Activated naive CD4-positive, alpha-beta T cell treated with anti-CD3 and anti-CD28 coated beads, Interleukin-2, amount 50 U/mL, for 16 hours (primary cell): ENCODE measurements around the gene FUT7.

Experiments
- DNase-seq: peaks from one replicate; pipeline ENCODE4 v3.0.0-alpha.2; 2020

The FUT7 gene

GRCh38 chr9:137000177-137000930 lies 31.5 kb downstream of the FUT7 start:
- no peak for DNase-seq

- no peak for DNase-seq
These were observed 34.1 kb downstream of the FUT7 start for GRCh38 chr9:136997830-136998234.

GRCh38 chr9:136997371-136997770 lies 34.5 kb downstream of the FUT7 start:
- no peak for DNase-seq

- DNase-seq: peak; percentile 37
These were observed 35.3 kb downstream of the FUT7 start, which contains the start of gene CLIC3 for GRCh38 chr9:136996361-136997292. CLIC3 (minus strand) TSS chr9:136996568; CDS start chr9:136996543, 25 bp downstream.

GRCh38 chr9:136995772-136996311 lies 36.0 kb downstream of the FUT7 start:
- no peak for DNase-seq

- DNase-seq: no peak
These were observed 36.5 kb downstream of the FUT7 start for GRCh38 chr9:136995362-136995761.

GRCh38 chr9:136994888-136995230 lies 37.0 kb downstream of the FUT7 start:
- no peak for DNase-seq

GRCh38 chr9:136994180-136994887 lies 37.6 kb downstream of the FUT7 start:
- no peak for DNase-seq

- no peak for DNase-seq
These were observed 39.0 kb downstream of the FUT7 start for GRCh38 chr9:136992819-136993369.

GRCh38 chr9:136991993-136992818 lies 39.7 kb downstream of the FUT7 start, which contains the start of gene PAXX:
PAXX (plus strand) TSS chr9:136992422; CDS start chr9:136992444, 22 bp downstream.
- peak; percentile 96 for DNase-seq

- no peak for DNase-seq
These were observed 41.5 kb downstream of the FUT7 start for GRCh38 chr9:136990242-136990911.

- DNase-seq: no peak
These were observed 43.0 kb downstream of the FUT7 start for GRCh38 chr9:136988872-136989271.

GRCh38 chr9:136985853-136986252 lies 46.0 kb downstream of the FUT7 start:
- DNase-seq: no peak

GRCh38 chr9:136985027-136985602 lies 46.8 kb downstream of the FUT7 start:
- no peak for DNase-seq

- no peak for DNase-seq
These were observed 47.3 kb downstream of the FUT7 start for GRCh38 chr9:136984464-136985026.

GRCh38 chr9:136983656-136984314 lies 48.1 kb downstream of the FUT7 start:
- no peak for DNase-seq

- DNase-seq: no peak
These were observed 48.7 kb downstream of the FUT7 start for GRCh38 chr9:136983167-136983566.

GRCh38 chr9:136982232-136983051 lies 49.4 kb downstream of the FUT7 start, which contains the start of gene LCNL1:
LCNL1 (plus strand) TSS chr9:136982993; CDS start chr9:136983587, 594 bp downstream.
- DNase-seq: no peak
